IMR-90 (cell line): ENCODE results near the gene CDK6. TPM values are rescaled to one million over a fixed set of nuclear protein-coding genes. Genes with fewer than 3 reads are reported as not detected.

Experiments used
- ATAC-seq: fragments of 200-7000 bp; cut with Tn5 transposase; 2 replicates; pipeline ENCODE4 v1.9.1; 2020; ENCODE audit warnings: low read depth, mild to moderate bottlenecking, moderate library complexity
- BruUV-seq: library from RNA; stranded (reverse); fragments of 400-500 nt; replicated peaks from 2 replicates; lab custom pipeline; 2021; lab: Mats Ljungman, UMichigan
- CTCF ChIA-PET: fragments of 300-600 bp; formaldehyde crosslinking; extraction: SDS; loops from one replicate; lab custom pipeline; 2021; ENCODE audit warnings: antibody characterized with exemption; lab: Yijun Ruan, JAX
- POLR2A ChIA-PET: fragments of 300-600 bp; sonication (Branson Sonifier 250); formaldehyde crosslinking; loops from one replicate; lab custom pipeline; 2022; ENCODE audit warnings: antibody characterized with exemption; ENCODE audit not compliant: unreplicated experiment; lab: Charles Lee
- DNase-seq: peaks from one replicate; pipeline ENCODE4 v3.0.0; 2013
- H2AFZ ChIP-seq: replicated peaks from 2 replicates; pipeline ENCODE3; 2013; ENCODE audit warnings: low read length, mild to moderate bottlenecking; ENCODE audit not compliant: poor library complexity
- H2AK5ac ChIP-seq: 2 replicates; pipeline ENCODE4 v1.6.1; 2013; ENCODE audit warnings: low read depth, low read length, inconsistent platforms
- H2AK9ac ChIP-seq: replicated peaks from 2 replicates; pipeline ENCODE3; 2013; ENCODE audit warnings: mild to moderate bottlenecking, low read depth, low read length, moderate library complexity; ENCODE audit not compliant: poor library complexity
- H2BK120ac ChIP-seq: 2 replicates; pipeline ENCODE4 v1.6.1; 2013; ENCODE audit warnings: low read depth, low read length, inconsistent platforms
- H2BK15ac ChIP-seq: 3 replicates; pipeline ENCODE4 v1.6.1; 2013; ENCODE audit warnings: low read depth, low read length, inconsistent platforms
- H2BK20ac ChIP-seq: 2 replicates; pipeline ENCODE4 v1.6.1; 2013; ENCODE audit warnings: low read depth, mild to moderate bottlenecking, inconsistent platforms, low read length, moderate library complexity
- H2BK5ac ChIP-seq: 2 replicates; pipeline ENCODE4 v1.6.1; 2013; ENCODE audit warnings: mild to moderate bottlenecking, low read depth, low read length, inconsistent platforms; ENCODE audit not compliant: poor library complexity, severe bottlenecking
- H3K14ac ChIP-seq: replicated peaks from 2 replicates; pipeline ENCODE4 v1.6.1; 2013; ENCODE audit warnings: low read depth, low read length, inconsistent platforms
- H3K18ac ChIP-seq: 2 replicates; pipeline ENCODE4 v1.6.1; 2013; ENCODE audit warnings: low read depth, low read length, control low read depth
- H3K23ac ChIP-seq: 2 replicates; pipeline ENCODE4 v1.6.1; 2013; ENCODE audit warnings: low read depth, low read length, inconsistent platforms
- H3K27ac ChIP-seq: 2 replicates; pipeline ENCODE4 v1.5.1; 2013; ENCODE audit warnings: mild to moderate bottlenecking, control low read depth, low read length; ENCODE audit not compliant: insufficient read depth
- H3K27me3 ChIP-seq: 2 replicates; pipeline ENCODE4 v1.6.1; 2013; ENCODE audit warnings: low read length; ENCODE audit not compliant: control insufficient read depth, insufficient read depth
- H3K36me3 ChIP-seq: 2 replicates; pipeline ENCODE4 v1.6.1; 2013; ENCODE audit warnings: low read length, mixed read lengths; ENCODE audit not compliant: control insufficient read depth, insufficient read depth
- H3K4ac ChIP-seq: 2 replicates; pipeline ENCODE4 v1.6.1; 2013; ENCODE audit warnings: low read depth, low read length, inconsistent platforms
- H3K4me1 ChIP-seq: 2 replicates; pipeline ENCODE4 v1.6.1; 2013; ENCODE audit warnings: low read length, mixed read lengths; ENCODE audit not compliant: control insufficient read depth, insufficient read depth
- H3K4me2 ChIP-seq: 2 replicates; pipeline ENCODE4 v1.6.1; 2013; ENCODE audit warnings: low read depth, mild to moderate bottlenecking, control low read depth, low read length, moderate library complexity
- H3K4me3 ChIP-seq: 2 replicates; pipeline ENCODE4 v1.5.1; 2013; ENCODE audit warnings: low read depth, mild to moderate bottlenecking, control low read depth, low read length, moderate library complexity; ENCODE audit not compliant: insufficient read depth
- H3K56ac ChIP-seq: 2 replicates; pipeline ENCODE4 v1.6.1; 2013; ENCODE audit warnings: low read length, inconsistent platforms; ENCODE audit not compliant: insufficient read depth; ENCODE audit errors: extremely low read depth
- H3K79me1 ChIP-seq, 2 experiments: 2 replicates each; pipeline ENCODE4 v1.6.1; 2013; ENCODE audit warnings: low read length in 2 of 2, inconsistent platforms in 1 of 2, low read depth in 1 of 2
- H3K9ac ChIP-seq: 2 replicates; pipeline ENCODE4 v1.6.1; 2013; ENCODE audit warnings: low read depth, low read length, control low read depth
- H3K9me1 ChIP-seq: 2 replicates; pipeline ENCODE4 v1.6.1; 2013; ENCODE audit warnings: low read length, inconsistent platforms; ENCODE audit not compliant: insufficient read depth
- H3K9me3 ChIP-seq: 2 replicates; pipeline ENCODE4 v1.6.1; 2013; ENCODE audit warnings: low read length; ENCODE audit not compliant: control insufficient read depth, insufficient read depth
- H4K20me1 ChIP-seq: 2 replicates; pipeline ENCODE4 v1.6.1; 2013; ENCODE audit warnings: low read length, inconsistent platforms; ENCODE audit not compliant: insufficient read depth
- H4K5ac ChIP-seq: 2 replicates; pipeline ENCODE4 v1.6.1; 2013; ENCODE audit warnings: mild to moderate bottlenecking, low read depth, low read length, control low read depth
- H4K8ac ChIP-seq, 2 experiments: 2 replicates each; pipeline ENCODE4 v1.6.1; 2013; ENCODE audit warnings: low read depth in 2 of 2, low read length in 2 of 2, control low read depth in 1 of 2, inconsistent platforms in 1 of 2
- H4K91ac ChIP-seq: 2 replicates; pipeline ENCODE4 v1.6.1; 2013; ENCODE audit warnings: low read depth, low read length, inconsistent platforms; ENCODE audit not compliant: insufficient read depth
- BHLHE40 ChIP-seq: fragments of 150-350 bp; IDR thresholded peaks from 2 replicates; pipeline ENCODE4 v1.6.1; 2016; ENCODE audit warnings: mild to moderate bottlenecking, low read depth, low read length
- CEBPB ChIP-seq: IDR thresholded peaks from 2 replicates; pipeline ENCODE4 v1.6.1; 2012; ENCODE audit warnings: low read depth, low read length, improper control_type of control experiment
- CHD1 ChIP-seq: IDR thresholded peaks from 2 replicates; pipeline ENCODE4 v1.6.1; 2012; ENCODE audit warnings: low read depth, low read length, improper control_type of control experiment
- CTCF ChIP-seq: conservative IDR thresholded peaks from 2 replicates; pipeline ENCODE4 v1.5.1; 2012; ENCODE audit warnings: mild to moderate bottlenecking, low read depth, low read length, improper control_type of control experiment
- ELK1 ChIP-seq: fragments of 150-350 bp; IDR thresholded peaks from 2 replicates; pipeline ENCODE4 v1.6.1; 2016; ENCODE audit warnings: low read depth, mild to moderate bottlenecking, low read length, moderate library complexity, borderline replicate concordance
- FOS ChIP-seq: fragments of 150-350 bp; IDR thresholded peaks from 2 replicates; pipeline ENCODE4 v1.6.1; 2016; ENCODE audit warnings: low read depth, low read length
- MAFK ChIP-seq: IDR thresholded peaks from 2 replicates; pipeline ENCODE4 v1.6.1; 2012; ENCODE audit warnings: low read depth, low read length, improper control_type of control experiment
- MAZ ChIP-seq: IDR thresholded peaks from 2 replicates; pipeline ENCODE4 v1.6.1; 2012; ENCODE audit warnings: low read depth, mild to moderate bottlenecking, low read length, improper control_type of control experiment, moderate library complexity, borderline replicate concordance
- MXI1 ChIP-seq: IDR thresholded peaks from 2 replicates; pipeline ENCODE4 v1.6.1; 2012; ENCODE audit warnings: low read depth, mild to moderate bottlenecking, low read length, moderate library complexity, borderline replicate concordance
- NFE2L2 ChIP-seq: fragments of 150-350 bp; IDR thresholded peaks from 2 replicates; pipeline ENCODE4 v1.6.1; 2016; ENCODE audit warnings: low read depth, mild to moderate bottlenecking, low read length
- POLR2A ChIP-seq: IDR thresholded peaks from 2 replicates; pipeline ENCODE4 v1.6.1; 2012; ENCODE audit warnings: mild to moderate bottlenecking, low read depth, low read length
- RAD21 ChIP-seq: IDR thresholded peaks from 2 replicates; pipeline ENCODE4 v1.6.1; 2012; ENCODE audit warnings: low read length, improper control_type of control experiment
- RCOR1 ChIP-seq: IDR thresholded peaks from 2 replicates; pipeline ENCODE4 v1.6.1; 2012; ENCODE audit warnings: mild to moderate bottlenecking, low read length, improper control_type of control experiment; ENCODE audit not compliant: insufficient replicate concordance
- RFX5 ChIP-seq: IDR thresholded peaks from 2 replicates; pipeline ENCODE4 v1.8.0; 2012; ENCODE audit warnings: low read depth, mild to moderate bottlenecking, low read length, moderate library complexity
- SMC3 ChIP-seq: fragments of 150-350 bp; IDR thresholded peaks from 2 replicates; pipeline ENCODE4 v1.6.1; 2016; ENCODE audit warnings: low read depth, mild to moderate bottlenecking, antibody characterized with exemption, low read length, moderate library complexity
- USF2 ChIP-seq: fragments of 150-350 bp; IDR thresholded peaks from 2 replicates; pipeline ENCODE4 v1.6.1; 2017; ENCODE audit warnings: mild to moderate bottlenecking, antibody characterized with exemption, low read length, low read depth
- dilution Hi-C: fragments of 300-500 bp; cut with HindIII; formaldehyde crosslinking; loops from one replicate; pipeline ENCODE4 v1.14.3; 2018; ENCODE audit warnings: low sequenced_read_pairs; ENCODE audit not compliant: unreplicated experiment
- in situ Hi-C: fragments of 300-500 bp; cut with MboI; formaldehyde crosslinking; loops from 3 replicates; pipeline ENCODE4 v1.14.3; 2019; ENCODE audit warnings: low sequenced_read_pairs, inconsistent platforms, mixed read lengths
- intact Hi-C: fragments of 100-400 bp; cut with micrococcal nuclease; formaldehyde crosslinking; loops from 2 replicates; pipeline ENCODE4 v1.10.0; 2022
- polyA plus RNA-seq, 3 experiments: library from polyadenylated mRNA; depleted of rRNA; stranded (reverse); fragments of >200 nt; gene quantifications; 2 replicates each; pipeline ENCODE4 v1.2.3, GENCODE V29; 2012; ENCODE audit warnings: low replicate concordance in 1 of 3
- total RNA-seq: library from RNA; depleted of rRNA; stranded (reverse); fragments of >200 nt; gene quantifications from 2 replicates; pipeline ENCODE4 v1.2.3, GENCODE V29; 2012

The CDK6 gene
- total and polyA plus RNA-seq, 2 of the 4 experiments (the other 2 are of a cell fraction) = 21.5 to 195 TPM

DNA sequence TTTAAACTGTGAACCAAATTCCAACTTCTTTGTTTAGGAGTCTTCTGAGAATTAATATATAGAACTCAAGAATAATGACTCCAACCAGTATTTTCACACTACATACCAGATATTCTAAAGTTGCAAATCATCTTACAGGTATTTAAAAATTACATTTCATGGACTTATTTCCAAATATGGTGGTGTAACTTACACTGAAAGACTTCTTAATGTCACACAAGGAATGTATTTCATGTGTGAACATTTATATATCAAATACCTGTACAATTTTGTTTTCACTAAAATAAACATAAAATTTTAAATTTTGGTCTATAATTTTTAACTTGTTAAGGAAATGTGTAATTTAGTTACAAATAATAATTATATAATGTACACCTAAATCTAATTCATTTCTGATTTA lies 2.6 kb upstream of the CDK6 start:
- Histone ChIP-seq H4K8ac (no peak overlapping the region), H3K4me1 (peaks cover 7% of the 10 kb centered on the region; the same call in 1 of the 2 replicates), H3K14ac (no peak overlapping the region), H2AFZ (no peak overlapping the region), H4K91ac (no peak overlapping the region), H3K36me3 (no peaks in the 10 kb centered on the region), H4K5ac (no peak overlapping the region), H3K4me3 (no peak overlapping the region), H2BK5ac (no peak overlapping the region), H2BK20ac (no peak overlapping the region), H2AK5ac (no peak overlapping the region), H4K20me1 (no peaks in the 10 kb centered on the region; the same call in 1 of the 2 replicates), H3K9me3 (no peaks in the 10 kb centered on the region), H3K79me1 (peaks cover 0 to 7% of the 10 kb centered on the region in 2 experiments; a peak in 1 of 4 replicates), H2BK15ac (no peak overlapping the region), H3K27me3 (no peaks in the 10 kb centered on the region), H3K27ac (no peak overlapping the region), H3K23ac (no peak overlapping the region), H3K56ac (no peak overlapping the region), H3K4ac (no peak overlapping the region), H3K9ac (no peak overlapping the region), H3K4me2 (no peak overlapping the region), H2AK9ac (no peak overlapping the region), H2BK120ac (no peak overlapping the region), H3K18ac (no peak overlapping the region), H3K9me1 (peaks cover 3% of the 10 kb centered on the region; the same call in 1 of the 2 replicates)
- in situ Hi-C loops = no loop called here
- intact Hi-C loops = no loop called here
- no TSS peak for BruUV-seq
- POLR2A ChIA-PET = no interaction called here
- ATAC-seq (no peak), DNase-seq (no peak)
- dilution Hi-C loops = no loop called here
- TF ChIP-seq BHLHE40 = no peak
- no peak for TF ChIP-seq ELK1
- TF ChIP-seq MXI1 = no peak
- TF ChIP-seq CTCF = no peak
- TF ChIP-seq RFX5 = no peak
- no peak for TF ChIP-seq MAFK
- no peak for TF ChIP-seq NFE2L2
- no peak for TF ChIP-seq RCOR1
- TF ChIP-seq POLR2A = no peak
- no peak for TF ChIP-seq SMC3
- TF ChIP-seq MAZ = no peak
- no peak for TF ChIP-seq FOS
- no peak for TF ChIP-seq CHD1
- no peak for TF ChIP-seq CEBPB
- no peak for TF ChIP-seq USF2
- TF ChIP-seq RAD21 = no peak
- CTCF ChIA-PET = no interaction called here
